HG03108 (cell line): ENCODE measurements around the gene CUEDC1.

ENCODE experiments used
- ATAC-seq: cut with Tn5 transposase; IDR thresholded peaks from one replicate; pipeline ENCODE4 v1.9.1; 2021; ENCODE audit warnings: moderate library complexity; ENCODE audit not compliant: unreplicated experiment

CUEDC1 gene, protein sequence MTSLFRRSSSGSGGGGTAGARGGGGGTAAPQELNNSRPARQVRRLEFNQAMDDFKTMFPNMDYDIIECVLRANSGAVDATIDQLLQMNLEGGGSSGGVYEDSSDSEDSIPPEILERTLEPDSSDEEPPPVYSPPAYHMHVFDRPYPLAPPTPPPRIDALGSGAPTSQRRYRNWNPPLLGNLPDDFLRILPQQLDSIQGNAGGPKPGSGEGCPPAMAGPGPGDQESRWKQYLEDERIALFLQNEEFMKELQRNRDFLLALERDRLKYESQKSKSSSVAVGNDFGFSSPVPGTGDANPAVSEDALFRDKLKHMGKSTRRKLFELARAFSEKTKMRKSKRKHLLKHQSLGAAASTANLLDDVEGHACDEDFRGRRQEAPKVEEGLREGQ

DNA sequence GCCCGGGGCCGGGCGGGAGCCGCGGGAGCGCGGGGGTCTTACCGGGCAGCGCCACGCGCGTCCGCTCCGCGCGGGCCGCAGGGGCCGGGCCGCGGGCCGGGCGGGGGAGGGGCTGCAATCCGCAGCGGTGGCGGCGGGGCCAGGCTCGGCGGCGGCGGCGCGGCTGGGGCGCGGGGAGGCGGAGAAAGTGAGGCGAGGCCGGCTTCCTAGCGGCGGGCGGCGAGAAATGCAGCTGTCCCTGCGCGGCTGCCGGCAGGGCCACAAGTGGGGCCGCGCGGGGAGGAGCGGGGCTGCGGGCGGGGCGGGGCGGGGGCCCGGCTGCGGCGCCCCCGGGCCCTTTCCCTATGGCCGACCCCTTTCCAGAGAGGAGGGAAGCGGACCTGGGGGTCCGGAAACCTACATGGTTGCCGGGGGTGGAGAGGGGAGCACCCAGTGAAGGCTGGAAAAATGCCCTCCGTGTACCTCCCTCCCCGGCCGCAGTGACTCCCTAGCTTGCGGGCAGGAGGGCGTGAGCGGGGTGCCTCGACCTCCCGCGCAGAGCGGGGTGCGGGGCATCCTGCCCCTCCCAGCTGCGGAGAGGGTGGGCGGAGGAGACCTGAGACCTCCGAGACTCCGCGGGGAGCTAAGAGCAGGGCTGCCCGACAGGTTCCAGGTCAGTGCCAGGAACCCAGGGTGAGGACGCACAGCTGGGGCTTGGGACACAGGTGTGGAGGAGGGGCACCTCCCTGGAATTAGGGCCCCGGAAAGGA lies at the start of gene CUEDC1:
Gene CUEDC1, minus strand, starts transcription at position 230 of the 749 bp plus-strand sequence. CDS start 69,848 bp downstream, outside the sequence.
- ATAC-seq = no peak

DNA sequence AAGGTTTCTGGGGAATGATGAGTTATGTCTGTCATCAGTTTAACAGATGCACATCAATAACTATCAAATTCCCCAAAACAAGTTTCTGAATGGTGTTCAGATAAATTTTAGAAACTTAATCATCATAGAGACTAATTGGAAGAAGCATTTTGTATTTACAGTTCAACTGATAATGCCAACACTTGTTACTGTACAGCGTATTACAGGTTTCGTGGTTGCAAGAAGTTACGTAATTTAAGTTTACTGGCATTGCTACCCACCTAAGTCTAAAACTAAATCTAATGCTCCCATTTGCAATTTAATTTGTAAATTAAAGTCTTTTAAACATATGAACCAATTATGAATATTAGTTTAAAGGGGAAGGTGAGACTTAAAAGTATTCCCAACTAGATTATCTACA lies 48.8 kb upstream of the CUEDC1 start:
- no peak for ATAC-seq

DNA sequence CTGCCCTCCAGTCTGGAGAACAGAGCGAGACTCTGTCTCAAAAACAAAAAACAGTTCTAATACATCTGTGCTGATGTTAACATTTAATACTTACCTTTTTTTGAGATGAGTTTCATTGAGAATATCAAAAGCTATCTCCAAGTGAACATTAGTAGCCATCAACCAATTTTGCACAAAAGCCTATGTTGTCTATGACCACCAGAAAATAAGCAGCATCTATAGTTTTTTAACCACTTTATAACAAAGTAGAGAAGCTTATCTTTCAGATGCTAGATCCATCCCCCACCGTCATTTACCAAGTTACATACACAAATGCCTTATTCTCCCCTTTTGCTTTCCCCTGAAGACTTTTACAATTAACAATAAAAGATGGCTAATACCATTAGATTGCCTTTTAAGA lies 47.8 kb upstream of the CUEDC1 start:
- ATAC-seq = no peak

DNA sequence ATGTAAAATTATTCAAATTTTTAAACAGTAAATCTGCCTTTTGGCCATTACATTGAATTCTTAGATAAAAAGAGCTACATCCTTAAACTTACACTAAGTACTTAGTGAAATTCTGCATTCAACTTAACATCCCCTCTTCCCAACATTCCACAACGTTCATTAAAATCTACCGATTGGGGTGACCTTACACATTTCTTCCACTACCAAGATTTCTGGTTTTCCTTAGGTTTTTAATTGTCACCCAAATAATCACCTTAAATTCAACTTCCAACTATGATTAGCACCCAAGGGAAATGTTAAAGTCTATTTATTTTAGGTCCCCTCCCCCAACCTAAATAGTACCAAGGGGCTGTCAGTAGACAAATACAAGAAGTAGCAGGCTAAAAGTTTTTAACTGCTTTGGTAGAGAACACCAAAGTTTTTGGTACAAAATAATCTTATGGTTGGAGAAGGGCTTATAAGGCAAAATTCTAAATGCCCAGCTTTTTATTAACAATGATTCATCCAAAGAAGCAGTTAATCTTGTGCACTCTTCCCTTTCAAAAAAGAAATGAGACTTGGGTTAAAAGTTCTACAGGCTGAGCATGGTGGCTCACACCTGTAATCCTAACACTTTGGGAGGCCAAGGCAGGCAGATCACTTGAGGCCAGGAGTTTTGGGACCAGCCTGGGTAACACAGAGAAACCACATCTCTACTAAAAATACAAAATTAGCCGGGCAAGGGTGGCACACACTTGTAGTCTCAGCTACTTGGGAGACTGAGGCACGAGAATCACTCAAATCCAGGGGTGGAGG lies 47.1 kb upstream of the CUEDC1 start:
- ATAC-seq = no peak

DNA sequence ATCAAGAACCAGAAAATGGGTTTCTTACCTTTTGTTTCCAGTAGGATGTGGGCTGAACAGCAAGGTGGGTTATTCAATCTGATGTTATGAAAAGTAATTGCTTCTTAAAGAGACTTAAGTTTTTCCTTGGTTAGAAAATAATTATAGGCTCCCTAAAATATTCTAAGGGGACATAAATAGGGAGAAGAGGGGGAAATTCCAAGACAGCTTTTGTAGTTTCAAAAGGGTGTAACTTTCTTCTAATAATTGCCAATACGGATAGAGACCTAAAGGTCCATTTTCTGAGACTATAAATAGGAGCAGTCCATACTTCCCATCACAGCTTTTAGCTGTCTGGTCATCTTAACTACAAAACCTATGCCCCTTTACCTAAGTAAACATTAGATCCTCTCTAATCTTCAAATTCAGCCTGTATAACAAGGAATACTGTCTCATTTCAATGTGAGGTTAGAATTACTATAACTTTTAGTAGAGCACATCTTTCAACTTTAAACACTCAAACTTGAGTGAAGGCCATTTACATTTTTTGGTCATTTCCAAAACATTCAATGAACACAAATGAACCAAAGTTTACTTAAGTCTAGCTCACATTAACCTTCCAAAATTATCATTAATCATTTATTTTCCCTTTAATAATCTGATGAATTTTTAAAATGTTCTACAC lies 46.4 kb upstream of the CUEDC1 start:
- no peak for ATAC-seq

DNA sequence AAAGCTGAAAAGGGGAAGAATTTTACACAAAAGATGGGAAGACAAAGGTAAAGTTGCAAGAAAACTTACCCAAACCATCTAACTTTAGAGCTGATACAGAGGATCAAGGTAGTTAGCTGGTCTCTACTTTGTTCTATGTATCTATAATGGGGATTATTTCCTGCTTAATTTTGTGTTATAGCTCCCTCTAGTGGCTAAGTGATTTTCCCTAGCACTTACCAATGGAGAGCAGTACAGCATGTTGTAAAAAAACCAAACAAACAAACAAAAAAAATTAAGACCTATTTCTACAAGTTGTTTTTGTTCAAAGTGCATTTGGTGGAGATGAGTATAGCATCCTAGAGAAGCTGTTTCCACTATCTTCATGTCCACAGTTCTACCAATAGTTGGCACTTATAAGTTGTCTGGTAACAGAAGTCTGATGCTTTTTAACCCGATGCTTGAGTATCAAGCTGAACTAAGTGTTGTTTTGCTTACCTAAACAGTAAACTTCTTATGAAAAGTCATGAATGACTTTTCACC lies 44.3 kb upstream of the CUEDC1 start:
- ATAC-seq = no peak

DNA sequence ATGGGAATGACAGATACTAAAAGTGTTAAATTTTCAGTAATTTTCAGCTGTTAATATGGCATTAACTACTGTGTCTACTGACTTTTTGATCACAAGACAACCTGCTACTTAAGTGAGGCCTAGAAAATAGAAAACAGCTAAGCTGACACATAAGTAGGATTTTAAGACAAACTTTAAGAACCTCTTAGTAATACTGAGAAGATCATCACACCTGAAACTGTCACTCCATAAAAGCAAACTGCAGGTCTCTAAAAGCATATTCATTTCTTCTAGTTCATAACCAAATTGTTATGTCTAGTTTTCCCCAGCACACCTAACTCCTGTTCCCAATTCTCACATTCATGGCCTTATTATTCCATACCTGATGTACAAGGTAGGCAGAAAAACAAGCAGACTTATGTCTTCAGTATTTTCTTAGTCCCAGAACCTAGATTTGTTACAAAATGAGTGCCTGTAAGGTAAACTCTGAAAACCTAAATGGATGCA lies 43.8 kb upstream of the CUEDC1 start:
- ATAC-seq = no peak

DNA sequence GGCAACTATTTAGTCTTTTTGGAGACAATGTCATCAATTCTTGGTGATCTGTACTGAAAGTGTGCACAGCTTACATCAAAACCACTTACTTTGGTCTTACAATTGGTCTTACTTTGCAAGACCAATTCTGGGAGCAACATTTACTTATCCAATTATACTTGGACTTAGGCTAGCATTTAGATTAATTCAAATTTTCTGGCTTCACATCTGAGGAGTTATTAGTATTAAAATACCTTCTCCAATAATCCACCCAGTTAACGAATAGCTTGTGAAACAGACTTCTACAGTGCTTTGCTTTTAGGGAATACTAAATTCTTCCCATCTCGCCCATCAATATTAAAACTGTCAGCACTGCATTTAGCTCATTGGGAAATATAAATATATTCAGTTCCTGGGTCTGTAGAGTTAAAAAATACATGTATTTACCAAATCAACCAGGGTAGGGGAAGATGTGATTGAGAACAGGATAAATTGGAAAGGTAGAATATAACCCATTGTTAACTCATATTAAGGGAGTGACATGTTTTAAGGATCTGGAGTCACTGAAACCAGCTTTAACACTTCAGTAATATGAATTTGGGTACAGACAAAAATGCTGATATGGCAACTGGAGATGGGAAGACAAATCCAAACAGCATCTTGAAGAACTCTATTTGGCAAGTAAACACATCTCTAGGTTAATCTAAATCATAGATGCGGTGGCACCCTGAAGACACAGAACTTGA lies 42.0 kb upstream of the CUEDC1 start:
- no peak for ATAC-seq

DNA sequence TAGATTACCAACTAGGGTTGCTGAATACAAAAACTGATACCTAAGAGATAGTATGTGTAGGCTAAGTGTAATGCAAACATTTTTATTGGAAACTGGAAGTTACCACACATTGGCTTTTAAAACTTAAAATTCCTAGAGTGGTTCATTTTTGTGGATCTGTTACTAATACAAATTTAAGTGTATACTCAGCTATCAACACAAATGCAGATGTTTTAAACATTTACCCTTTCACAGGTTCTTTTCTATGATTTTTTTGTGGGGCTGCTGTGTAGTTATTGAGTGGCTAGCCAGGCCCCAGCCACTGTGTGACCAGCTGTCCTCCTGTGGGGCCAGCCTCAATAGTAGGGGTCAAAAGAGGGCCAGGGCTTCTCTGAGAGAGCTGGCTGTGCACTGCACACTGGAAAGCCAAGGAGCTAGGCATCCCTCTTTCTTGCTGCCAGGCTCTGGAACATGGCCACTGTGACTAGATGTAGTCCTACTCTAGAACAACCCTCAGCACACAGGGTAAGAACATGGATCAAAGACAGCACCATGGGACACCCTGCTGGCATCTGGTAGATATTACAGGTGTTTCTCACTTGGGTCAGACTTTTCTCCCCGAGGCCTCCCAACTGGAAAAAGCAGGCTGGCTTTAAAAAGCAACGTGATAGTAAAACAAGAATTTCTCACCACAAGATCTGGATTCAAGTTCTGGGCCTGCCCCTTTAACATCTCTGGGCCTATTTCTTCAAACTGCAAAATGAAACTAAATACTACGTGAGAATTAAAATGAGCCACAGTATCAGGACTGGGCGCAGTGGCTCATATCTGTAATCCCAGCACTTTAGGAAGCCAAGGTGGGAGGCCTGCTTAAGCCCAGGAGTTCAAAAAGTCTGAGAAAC lies 40.1 kb upstream of the CUEDC1 start:
- ATAC-seq = no peak

DNA sequence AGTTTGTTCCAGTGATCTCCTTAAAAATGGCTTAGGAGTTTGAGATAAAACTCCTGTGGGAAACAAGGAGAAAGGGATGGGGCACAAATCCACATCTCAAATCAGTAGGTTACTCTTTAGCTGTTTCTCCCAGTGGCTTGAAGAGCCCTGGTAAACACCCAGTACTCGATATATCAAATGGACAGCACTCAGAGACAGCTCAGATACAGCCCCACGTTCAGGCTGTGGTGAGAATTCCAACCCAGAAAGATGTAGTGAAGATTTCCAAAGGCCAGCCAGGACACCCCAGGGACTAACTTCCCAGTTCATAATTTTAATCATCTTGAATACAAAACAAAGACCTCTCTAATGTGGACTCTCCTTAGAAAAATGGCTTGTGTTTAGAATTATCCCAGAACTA lies 39.2 kb upstream of the CUEDC1 start:
- ATAC-seq = no peak

DNA sequence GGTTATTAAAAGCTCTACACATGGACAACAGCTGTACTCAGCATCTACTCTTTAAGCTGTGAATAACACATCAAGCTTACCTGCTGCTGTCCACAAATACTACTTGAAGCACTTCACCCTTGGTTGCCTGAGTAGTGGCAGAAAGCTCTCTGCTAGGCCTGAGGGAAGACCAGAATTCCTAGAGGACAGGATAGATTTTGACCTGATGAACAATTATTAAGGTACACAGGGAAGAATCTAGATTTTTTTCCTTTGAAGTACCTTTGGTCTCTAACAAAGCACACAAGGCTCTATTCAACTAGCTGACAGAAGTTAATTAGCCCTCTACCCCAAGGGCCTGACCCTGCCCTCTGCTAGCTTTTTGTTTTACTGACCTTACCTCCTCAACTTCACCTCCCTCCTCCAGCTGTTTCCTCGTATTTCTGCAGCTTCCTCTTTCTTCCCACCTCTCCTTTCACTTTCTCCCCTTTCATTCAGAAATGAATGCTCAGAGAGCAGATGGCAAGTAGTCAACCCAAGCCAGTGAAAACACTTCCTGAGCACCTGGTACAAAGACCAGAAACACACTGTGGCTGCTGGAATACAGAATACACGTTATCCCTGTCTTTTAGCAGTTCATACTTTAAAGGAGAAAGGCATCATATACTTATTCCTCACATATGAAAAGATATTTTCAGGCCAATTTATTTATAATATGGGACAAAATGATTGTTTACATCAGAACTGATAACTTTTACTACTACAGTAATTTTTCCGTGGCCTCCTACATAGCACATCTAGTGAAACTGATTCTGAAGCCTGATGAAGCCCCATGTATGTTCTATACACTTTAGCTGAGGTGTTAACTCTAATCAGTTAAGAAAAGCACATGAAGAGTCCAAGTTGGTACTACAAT lies 38.5 kb upstream of the CUEDC1 start:
- no peak for ATAC-seq

DNA sequence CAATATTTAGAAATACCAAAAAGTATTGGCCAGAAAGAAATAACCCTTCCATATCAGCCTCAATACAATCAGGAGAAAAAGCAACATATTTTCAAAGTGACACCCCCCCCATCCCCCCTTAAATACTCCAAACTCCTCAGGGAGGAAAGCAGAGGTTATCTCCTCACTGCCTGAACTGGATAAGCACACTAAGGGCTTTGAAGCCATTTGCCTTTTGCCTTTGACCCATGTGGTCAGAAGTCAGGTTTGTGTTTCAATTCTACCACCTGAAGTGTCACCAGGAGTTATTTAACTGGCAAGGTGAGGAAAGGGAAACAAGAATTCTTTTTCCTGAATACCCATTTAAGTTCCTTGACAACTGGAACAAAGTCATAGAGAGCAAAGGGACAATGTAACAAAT lies 36.3 kb upstream of the CUEDC1 start:
- ATAC-seq = no peak

DNA sequence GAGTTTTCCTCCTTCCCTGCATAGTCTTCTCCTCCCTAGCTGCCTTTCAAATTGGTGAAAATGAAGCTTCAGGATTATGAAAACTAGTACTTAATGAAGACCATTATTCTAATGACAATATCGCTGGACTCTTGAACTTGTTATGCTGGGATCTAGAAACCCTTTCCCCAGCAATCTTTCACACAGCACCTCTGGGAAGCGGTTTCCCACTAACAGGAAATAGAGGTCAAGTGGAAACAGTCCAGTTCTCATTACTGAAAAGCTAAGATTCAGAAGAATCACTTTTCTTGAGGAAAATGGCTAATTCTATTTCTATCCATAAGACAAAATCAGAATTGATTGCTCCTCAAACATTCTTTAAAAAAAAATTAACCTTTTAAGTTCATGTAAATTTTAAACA lies 34.8 kb upstream of the CUEDC1 start:
- ATAC-seq = no peak

DNA sequence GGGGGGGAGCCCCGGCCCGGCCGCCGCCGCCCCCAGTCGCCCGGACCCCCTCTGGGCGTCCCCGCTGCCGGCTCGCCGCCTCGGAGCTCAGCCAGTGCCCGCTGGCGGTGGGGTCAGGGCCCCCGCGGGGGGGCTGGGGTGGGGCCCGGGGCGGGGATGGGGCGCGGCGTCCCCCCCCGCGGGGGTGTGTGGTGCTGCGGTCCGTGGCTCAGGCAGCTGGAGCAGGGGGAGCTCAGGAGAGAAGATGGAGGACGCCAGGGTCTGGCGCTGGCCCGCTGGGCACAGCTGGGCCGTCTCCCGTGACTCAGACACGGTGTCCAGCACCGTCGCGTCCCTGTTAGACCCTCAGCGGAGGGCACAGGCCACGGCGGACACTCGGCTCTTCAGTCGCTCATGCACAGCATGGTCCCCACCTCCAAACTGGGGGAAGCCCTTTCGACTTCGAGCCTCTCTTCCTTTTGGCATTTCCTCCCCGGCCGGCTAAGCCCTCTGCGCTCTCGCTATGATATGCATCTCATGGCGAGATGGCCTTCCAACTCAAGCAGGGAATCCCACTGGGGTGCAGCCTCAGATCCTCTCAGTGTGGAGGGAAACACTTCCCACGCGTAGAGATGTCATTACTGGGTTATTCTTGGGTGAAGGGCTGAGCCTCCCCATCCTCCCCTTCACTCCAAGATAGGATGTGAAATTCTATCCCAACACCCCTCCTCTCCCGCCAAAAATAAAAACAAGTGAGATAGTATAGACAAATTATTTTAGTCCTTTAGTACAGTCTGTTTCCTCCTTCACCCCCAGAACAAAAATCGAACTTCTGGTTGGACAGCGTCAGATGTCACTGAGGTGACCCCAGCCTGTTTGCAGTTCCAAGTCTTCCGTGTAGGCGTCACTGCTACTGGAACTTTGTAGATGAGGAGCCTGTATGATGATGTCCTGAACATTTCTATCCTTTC lies 33.4 kb upstream of the CUEDC1 start:
- ATAC-seq = peak; percentile 62

DNA sequence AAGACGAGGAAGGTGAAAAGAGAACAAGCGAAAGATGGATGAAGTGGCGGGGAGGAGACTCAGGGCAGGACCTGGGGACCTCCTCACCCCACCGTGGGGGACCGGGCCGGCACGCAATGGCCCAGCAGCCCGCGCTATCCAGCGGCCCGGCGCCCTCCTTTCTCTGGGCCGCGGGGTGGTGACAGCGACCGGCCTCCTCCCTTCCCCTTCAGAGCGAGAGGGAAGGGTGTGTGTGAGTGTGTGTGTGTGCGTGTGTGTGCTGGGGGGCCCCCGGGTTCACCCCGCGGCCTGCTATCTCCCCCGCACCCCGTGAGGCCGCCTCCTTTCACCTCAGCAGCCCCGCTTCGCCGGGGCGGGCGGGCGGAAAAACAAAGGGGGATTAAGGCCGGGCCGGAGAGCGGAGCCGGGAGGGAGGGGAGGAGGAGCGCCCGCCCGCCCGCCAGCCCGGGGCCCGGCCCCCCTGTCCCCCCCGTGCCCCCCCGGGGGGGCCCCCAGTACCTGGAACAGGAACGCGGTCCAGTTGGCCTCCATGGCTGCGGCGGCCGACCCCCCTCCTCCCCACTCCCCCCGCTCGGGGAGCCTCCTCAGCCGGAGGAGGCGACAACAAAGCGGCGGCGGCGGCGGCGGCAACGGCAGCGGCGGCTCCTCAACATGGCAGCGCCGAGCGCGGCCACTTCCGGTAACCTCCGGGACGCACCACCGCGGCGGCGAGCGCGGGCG lies 32.5 kb upstream of the CUEDC1 start, which contains the start of gene VEZF1:
Gene VEZF1, minus strand, starts transcription at position 674 of the 720 bp plus-strand sequence. Its CDS starts 143 bp downstream, at position 531.
- ATAC-seq = peak; percentile 59
